NCI-H748 (cell line): ENCODE results near the gene LDLRAD4.

Experiments used
- DNase-seq: peaks from one replicate; lab custom pipeline; 2025; ENCODE audit not compliant: unreplicated experiment; lab: John Stamatoyannopoulos, UW

Gene LDLRAD4

GRCh38 chr18:13227910-13228309, 9.3 kb downstream of the LDLRAD4 start:
- no peak for DNase-seq

- DNase-seq = no peak
Observed at GRCh38 chr18:13229001-13229671, 10.6 kb downstream of the LDLRAD4 start.

GRCh38 chr18:13231151-13231550, 12.6 kb downstream of the LDLRAD4 start:
- no peak for DNase-seq

- no peak for DNase-seq
Observed at GRCh38 chr18:13232086-13232917, 13.7 kb downstream of the LDLRAD4 start.

- peak; percentile 22 for DNase-seq
Observed at GRCh38 chr18:13232971-13233786, 14.6 kb downstream of the LDLRAD4 start.

- no peak for DNase-seq
Observed at GRCh38 chr18:13233787-13234783, 15.5 kb downstream of the LDLRAD4 start.

- DNase-seq = no peak
Observed at GRCh38 chr18:13235421-13235831, 16.9 kb downstream of the LDLRAD4 start.

- no peak for DNase-seq
Observed at GRCh38 chr18:13235981-13236380, 17.4 kb downstream of the LDLRAD4 start.

- no peak for DNase-seq
Observed at GRCh38 chr18:13236411-13236810, 17.9 kb downstream of the LDLRAD4 start.

- DNase-seq = no peak
Observed at GRCh38 chr18:13237073-13237472, 18.5 kb downstream of the LDLRAD4 start.

GRCh38 chr18:13237641-13238040, 19.1 kb downstream of the LDLRAD4 start:
- DNase-seq = no peak

- DNase-seq = no peak
Observed at GRCh38 chr18:13239171-13239956, 20.8 kb downstream of the LDLRAD4 start.

- DNase-seq = no peak
Observed at GRCh38 chr18:13240060-13240725, 21.6 kb downstream of the LDLRAD4 start.

GRCh38 chr18:13241083-13241892, 22.7 kb downstream of the LDLRAD4 start:
- no peak for DNase-seq

- DNase-seq = no peak
Observed at GRCh38 chr18:13241893-13242175, 23.3 kb downstream of the LDLRAD4 start.

GRCh38 chr18:13242797-13243196, 24.2 kb downstream of the LDLRAD4 start:
- DNase-seq = no peak

- no peak for DNase-seq
Observed at GRCh38 chr18:13243363-13243762, 24.8 kb downstream of the LDLRAD4 start.

- no peak for DNase-seq
Observed at GRCh38 chr18:13244135-13244534, 25.6 kb downstream of the LDLRAD4 start.
